ENCODE measurements around the gene RFTN1.

Gene RFTN1

GRCh38 chr3:16513141-16514020 is at the start of gene RFTN1:
Gene RFTN1, minus strand, starts transcription at chr3:16513699. Its CDS starts 19,830 bp downstream, at chr3:16493869.
- DNase-seq: peak; percentile 56

- DNase-seq: no peak
Observed at GRCh38 chr3:16559653-16560365, 46.3 kb upstream of the RFTN1 start.

- no peak for DNase-seq
Observed at GRCh38 chr3:16554126-16554525, 40.6 kb upstream of the RFTN1 start.

- DNase-seq: no peak
Observed at GRCh38 chr3:16552757-16553156, 39.3 kb upstream of the RFTN1 start.

- DNase-seq: no peak
Observed at GRCh38 chr3:16551342-16551976, 38.0 kb upstream of the RFTN1 start.

- peak; percentile 85 for DNase-seq
Observed at GRCh38 chr3:16550676-16551341, 37.3 kb upstream of the RFTN1 start.

GRCh38 chr3:16550305-16550675 is 36.8 kb upstream of the RFTN1 start:
- no peak for DNase-seq

GRCh38 chr3:16548721-16549120 is 35.2 kb upstream of the RFTN1 start:
- no peak for DNase-seq

- no peak for DNase-seq
Observed at GRCh38 chr3:16547561-16548357, 34.3 kb upstream of the RFTN1 start.

- DNase-seq: no peak
Observed at GRCh38 chr3:16546186-16547010, 32.9 kb upstream of the RFTN1 start.

GRCh38 chr3:16545413-16546185 is 32.1 kb upstream of the RFTN1 start:
- DNase-seq: no peak

GRCh38 chr3:16543242-16543864 is 29.9 kb upstream of the RFTN1 start:
- no peak for DNase-seq

GRCh38 chr3:16538507-16538906 is 25.0 kb upstream of the RFTN1 start:
- DNase-seq: no peak

GRCh38 chr3:16536996-16537395 is 23.5 kb upstream of the RFTN1 start:
- no peak for DNase-seq

GRCh38 chr3:16536344-16536663 is 22.8 kb upstream of the RFTN1 start:
- no peak for DNase-seq

- no peak for DNase-seq
Observed at GRCh38 chr3:16534640-16535262, 21.3 kb upstream of the RFTN1 start.

GRCh38 chr3:16533928-16534574 is 20.6 kb upstream of the RFTN1 start:
- no peak for DNase-seq

- peak; percentile 28 for DNase-seq
Observed at GRCh38 chr3:16529264-16529663, 15.8 kb upstream of the RFTN1 start.

GRCh38 chr3:16528581-16528993 is 15.1 kb upstream of the RFTN1 start:
- no peak for DNase-seq
